Neural progenitor cell (in vitro differentiated cells): ENCODE data around the gene MUC21. TPM values are rescaled to one million over a fixed set of nuclear protein-coding genes. Genes with fewer than 3 reads are reported as not detected.

Experiments
- DNase-seq: peaks from one replicate; pipeline ENCODE4 v3.0.0-alpha.2; 2016; ENCODE audit warnings: low spot score
- H2AFZ ChIP-seq: fragments of 200-600 bp; sonication (generic); replicated peaks from 2 replicates; pipeline ENCODE4 v1.6.1; 2016; ENCODE audit warnings: antibody characterized with exemption
- H3F3A ChIP-seq: fragments of 200-600 bp; sonication (generic); 2 replicates; pipeline ENCODE4 v1.6.1; 2016; ENCODE audit warnings: antibody characterized with exemption, low read depth
- H3K27ac ChIP-seq: fragments of 200-600 bp; sonication (generic); 2 replicates; pipeline ENCODE4 v1.5.1; 2016; ENCODE audit warnings: mild to moderate bottlenecking
- H3K27me3 ChIP-seq: fragments of 200-600 bp; sonication (generic); 2 replicates; pipeline ENCODE4 v1.6.1; 2016; ENCODE audit warnings: mild to moderate bottlenecking, moderate library complexity
- H3K36me3 ChIP-seq: fragments of 200-600 bp; sonication (generic); 2 replicates; pipeline ENCODE4 v1.5.1; 2016
- H3K4me1 ChIP-seq: fragments of 200-600 bp; sonication (generic); 2 replicates; pipeline ENCODE4 v1.6.1; 2016; ENCODE audit warnings: mixed run types
- H3K4me2 ChIP-seq: fragments of 200-600 bp; sonication (generic); 2 replicates; pipeline ENCODE4 v1.6.1; 2016
- H3K4me3 ChIP-seq: fragments of 200-600 bp; sonication (generic); 2 replicates; pipeline ENCODE4 v1.5.1; 2016
- H3K79me2 ChIP-seq: fragments of 200-600 bp; sonication (generic); 2 replicates; pipeline ENCODE4 v1.6.1; 2016; ENCODE audit warnings: low read depth
- H3K9ac ChIP-seq: fragments of 200-600 bp; sonication (generic); 2 replicates; pipeline ENCODE4 v1.6.1; 2016
- H3K9me3 ChIP-seq: fragments of 200-600 bp; sonication (generic); 2 replicates; pipeline ENCODE4 v1.5.1; 2016; ENCODE audit warnings: low read depth
- H4K20me1 ChIP-seq: fragments of 200-600 bp; sonication (generic); 2 replicates; pipeline ENCODE4 v1.6.1; 2016; ENCODE audit warnings: low read depth
- H3K27ac Mint-ChIP-seq: 3 replicates; pipeline ENCODE4 v1.8.0; 2021; ENCODE audit warnings: mixed read lengths
- H3K27me3 Mint-ChIP-seq: 2 replicates; pipeline ENCODE4 v1.8.0; 2022; ENCODE audit warnings: low read depth, mild to moderate bottlenecking, inconsistent platforms, moderate library complexity, mixed read lengths; ENCODE audit not compliant: insufficient read depth
- H3K36me3 Mint-ChIP-seq: 3 replicates; pipeline ENCODE4 v1.8.0; 2021; ENCODE audit warnings: mixed read lengths
- H3K4me1 Mint-ChIP-seq: 3 replicates; pipeline ENCODE4 v1.8.0; 2021; ENCODE audit warnings: mixed read lengths
- H3K4me3 Mint-ChIP-seq: 3 replicates; pipeline ENCODE4 v1.8.0; 2021; ENCODE audit warnings: mild to moderate bottlenecking, moderate library complexity, mixed read lengths
- H3K9me3 Mint-ChIP-seq: 3 replicates; pipeline ENCODE4 v1.8.0; 2020; ENCODE audit warnings: mixed read lengths
- CTCF ChIP-seq: fragments of 200-600 bp; sonication (generic); IDR thresholded peaks from 2 replicates; pipeline ENCODE4 v1.5.1; 2017; ENCODE audit warnings: antibody characterized with exemption, mild to moderate bottlenecking
- EZH2 ChIP-seq: fragments of 200-600 bp; sonication (generic); IDR thresholded peaks from 2 replicates; pipeline ENCODE4 v1.6.1; 2017; ENCODE audit warnings: antibody characterized with exemption, mild to moderate bottlenecking, moderate library complexity
- EZH2phosphoT487 ChIP-seq: fragments of 200-600 bp; sonication (generic); IDR thresholded peaks from 2 replicates; pipeline ENCODE4 v1.6.1; 2017; ENCODE audit warnings: antibody characterized with exemption
- total RNA-seq: library from RNA; depleted of rRNA; stranded (reverse); fragments of >200 nt; gene quantifications from 2 replicates; pipeline ENCODE4 v1.2.3, GENCODE V29; 2015; ENCODE audit warnings: low replicate concordance

Gene MUC21
- total RNA-seq, 1 donor from 2014 or later = not detected

DNA sequence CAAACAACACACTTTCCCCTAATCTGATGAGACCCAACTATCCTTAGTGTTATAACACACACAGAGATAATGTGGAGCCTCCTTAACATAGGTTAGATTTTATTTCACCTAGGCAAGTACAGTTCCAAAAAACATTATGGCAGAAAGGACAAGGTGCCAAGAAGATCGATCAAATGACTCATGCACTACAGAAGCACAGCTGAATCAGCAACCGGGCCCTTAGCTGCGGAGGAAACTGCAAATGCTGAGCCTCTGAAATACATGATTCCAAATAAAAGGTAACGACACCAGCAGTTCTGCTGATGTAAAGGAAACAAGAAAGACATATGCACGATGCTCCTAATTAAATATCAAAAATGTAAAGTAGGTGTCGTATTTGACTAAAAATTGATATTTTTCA, 19.9 kb upstream of the MUC21 start:
- Histone ChIP-seq H2AFZ (no peak overlapping the region), H3F3A (no peaks in the 10 kb centered on the region), H3K27ac (no peak overlapping the region), H3K9ac (no peak overlapping the region), H3K4me1 (no peaks in the 10 kb centered on the region), H3K9me3 (no peaks in the 10 kb centered on the region), H3K4me3 (no peak overlapping the region), H3K79me2 (no peaks in the 10 kb centered on the region), H3K4me2 (no peak overlapping the region), H3K36me3 (no peaks in the 10 kb centered on the region), H4K20me1 (no peaks in the 10 kb centered on the region), H3K27me3 (no peaks in the 10 kb centered on the region)
- Mint-ChIP-seq H3K4me1 (peaks cover 7% of the 10 kb centered on the region), H3K9me3 (peaks cover 4% of the 10 kb centered on the region), H3K36me3 (no peaks in the 10 kb centered on the region), H3K4me3 (no peak overlapping the region), H3K27ac (no peak overlapping the region), H3K27me3 (peaks cover 6% of the 10 kb centered on the region)
- TF ChIP-seq CTCF = no peak
- TF ChIP-seq EZH2phosphoT487 = no peak
- TF ChIP-seq EZH2 = no peak
- no peak for DNase-seq

- no peak for TF ChIP-seq EZH2phosphoT487
- no peak for TF ChIP-seq CTCF
- TF ChIP-seq EZH2 = no peak
- no peaks in the 10 kb centered on the region for H3K36me3 Mint-ChIP-seq
Observed at GRCh38 chr6:30964075-30964474, 19.4 kb upstream of the MUC21 start.

GRCh38 chr6:30965140-30965601, 18.3 kb upstream of the MUC21 start:
- Histone ChIP-seq H2AFZ (no peak overlapping the region), H3K4me2 (no peak overlapping the region), H3K4me1 (no peaks in the 10 kb centered on the region), H3K27ac (no peak overlapping the region), H4K20me1 (no peaks in the 10 kb centered on the region), H3K79me2 (no peaks in the 10 kb centered on the region), H3K27me3 (no peaks in the 10 kb centered on the region), H3K9me3 (no peaks in the 10 kb centered on the region), H3K4me3 (no peak overlapping the region), H3F3A (no peaks in the 10 kb centered on the region), H3K9ac (no peak overlapping the region), H3K36me3 (no peaks in the 10 kb centered on the region)
- Mint-ChIP-seq H3K4me3 (no peak overlapping the region), H3K9me3 (peaks cover 4% of the 10 kb centered on the region), H3K36me3 (no peaks in the 10 kb centered on the region), H3K27me3 (peaks cover 6% of the 10 kb centered on the region), H3K4me1 (peaks cover 4% of the 10 kb centered on the region), H3K27ac (no peak overlapping the region)
- DNase-seq = no peak
- TF ChIP-seq EZH2 = no peak
- no peak for TF ChIP-seq CTCF
- TF ChIP-seq EZH2phosphoT487 = no peak

More at GRCh38 chr6:30964075-30964474, 19.4 kb upstream of the MUC21 start:
- no peak overlapping the region for H3K4me3 Mint-ChIP-seq
- Histone ChIP-seq H2AFZ (no peak overlapping the region), H3K4me3 (no peak overlapping the region), H3F3A (no peaks in the 10 kb centered on the region), H3K9ac (no peak overlapping the region), H3K27me3 (no peaks in the 10 kb centered on the region), H3K9me3 (no peaks in the 10 kb centered on the region), H3K79me2 (no peaks in the 10 kb centered on the region), H3K4me2 (no peak overlapping the region), H3K4me1 (no peaks in the 10 kb centered on the region), H4K20me1 (no peaks in the 10 kb centered on the region), H3K36me3 (no peaks in the 10 kb centered on the region), H3K27ac (no peak overlapping the region)
- peaks cover 6% of the 10 kb centered on the region for H3K27me3 Mint-ChIP-seq
- H3K27ac Mint-ChIP-seq = no peak overlapping the region
- no peak for DNase-seq
- H3K9me3 Mint-ChIP-seq = peaks cover 4% of the 10 kb centered on the region
- peaks cover 7% of the 10 kb centered on the region for H3K4me1 Mint-ChIP-seq
